Endometrial microvascular endothelial cells (primary cell): ENCODE results near the gene PDZD4. TPM values are rescaled to one million over a fixed set of nuclear protein-coding genes. Genes with fewer than 3 reads are reported as not detected.

Experiments
- in situ Hi-C: cut with HindIII; loops from 2 replicates; pipeline ENCODE4 v1.10.0; 2017; ENCODE audit warnings: low sequenced_read_pairs, low pct_unique_long_range_greater_than_20kb; ENCODE audit errors: inconsistent ontology term
- total RNA-seq: library from RNA; depleted of rRNA; stranded (reverse); fragments of >200 nt; gene quantifications from one replicate; pipeline ENCODE4 v1.2.3, GENCODE V29; 2015; ENCODE audit errors: inconsistent ontology term

The PDZD4 gene
- total RNA-seq, 1 donor from 2014 or later: not detected

GRCh38 chrX:153767674-153768055 is 62.7 kb downstream of the PDZD4 start:
- in situ Hi-C loops: no loop called here

- in situ Hi-C loops: no loop called here
Measured at GRCh38 chrX:153766871-153767673, 63.3 kb downstream of the PDZD4 start.

GRCh38 chrX:153766098-153766817 is 64.1 kb downstream of the PDZD4 start:
- in situ Hi-C loops: no loop called here

GRCh38 chrX:153765138-153766079 is 64.9 kb downstream of the PDZD4 start:
- in situ Hi-C loops: no loop called here

GRCh38 chrX:153764786-153765137 is 65.6 kb downstream of the PDZD4 start:
- in situ Hi-C loops: no loop called here

GRCh38 chrX:153763989-153764755 is 66.2 kb downstream of the PDZD4 start, which contains the start of gene PLXNB3:
PLXNB3 (plus strand) TSS chrX:153764249; CDS start chrX:153765536, 1,287 bp downstream.
- in situ Hi-C loops: no loop called here

GRCh38 chrX:153763298-153763932 is 66.9 kb downstream of the PDZD4 start:
- in situ Hi-C loops: no loop called here

GRCh38 chrX:153762626-153763173 is 67.6 kb downstream of the PDZD4 start:
- in situ Hi-C loops: no loop called here

GRCh38 chrX:153761863-153762262 is 68.5 kb downstream of the PDZD4 start:
- in situ Hi-C loops: no loop called here

- in situ Hi-C loops: no loop called here
Measured at GRCh38 chrX:153755136-153755535, 75.2 kb downstream of the PDZD4 start.

Other genes with a start within 250 kb of the PDZD4 start
- 52.3 TPM for gene CCNQ, start 231.4 kb downstream of the PDZD4 start, total RNA-seq
- not detected for gene DUSP9, start 183.3 kb downstream of the PDZD4 start, total RNA-seq
- gene PNCK, start 156.7 kb downstream of the PDZD4 start, total RNA-seq: not detected
- gene SLC6A8, start 142.6 kb downstream of the PDZD4 start, total RNA-seq: 2.6 TPM
- 282 TPM for gene BCAP31, start 106.2 kb downstream of the PDZD4 start, total RNA-seq
- gene ABCD1, start 105.7 kb downstream of the PDZD4 start, total RNA-seq: 11.7 TPM
- 15.3 TPM for gene PLXNB3, start 66.3 kb downstream of the PDZD4 start, total RNA-seq
- 0.56 TPM for gene SRPK3, start 49.5 kb downstream of the PDZD4 start, total RNA-seq
- 77.5 TPM for gene IDH3G, start 36.2 kb downstream of the PDZD4 start, total RNA-seq
- 199 TPM for gene SSR4, start 35.9 kb downstream of the PDZD4 start, total RNA-seq
- gene L1CAM, start 55.6 kb upstream of the PDZD4 start, total RNA-seq: not detected
- not detected for gene AVPR2, start 74.1 kb upstream of the PDZD4 start, total RNA-seq
- 15.4 TPM for gene ARHGAP4, start 95.7 kb upstream of the PDZD4 start, total RNA-seq
- gene NAA10, start 104.5 kb upstream of the PDZD4 start, total RNA-seq: 216 TPM
- not detected for gene RENBP, start 114.1 kb upstream of the PDZD4 start, total RNA-seq
- 44.8 TPM for gene HCFC1, start 141.3 kb upstream of the PDZD4 start, total RNA-seq
- 9.8 TPM for gene TMEM187, start 142.2 kb upstream of the PDZD4 start, total RNA-seq
- gene IRAK1, start 189.4 kb upstream of the PDZD4 start, total RNA-seq: 156 TPM